Left forelimb (tissue), 1 donor: ENCODE results near the gene CHST11.

ENCODE experiments used
- DNase-seq: peaks from one replicate; pipeline ENCODE4 v3.0.0-alpha.2; 2018; ENCODE audit warnings: low spot score

The CHST11 gene

GRCh38 chr12:104460973-104461698, 4.4 kb downstream of the CHST11 start:
- DNase-seq: no peak

- DNase-seq: no peak
These were observed 5.6 kb downstream of the CHST11 start for GRCh38 chr12:104462325-104462724.

- DNase-seq: no peak
These were observed 6.2 kb downstream of the CHST11 start for GRCh38 chr12:104462931-104463339.

- no peak for DNase-seq
These were observed 6.6 kb downstream of the CHST11 start for GRCh38 chr12:104463368-104463767.

GRCh38 chr12:104464899-104465298, 8.2 kb downstream of the CHST11 start:
- DNase-seq: no peak

- DNase-seq: no peak
These were observed 10.1 kb downstream of the CHST11 start for GRCh38 chr12:104466709-104467345.

GRCh38 chr12:104467346-104467837, 10.6 kb downstream of the CHST11 start:
- no peak for DNase-seq

GRCh38 chr12:104468371-104468770, 11.6 kb downstream of the CHST11 start:
- DNase-seq: no peak

GRCh38 chr12:104469066-104469465, 12.3 kb downstream of the CHST11 start:
- no peak for DNase-seq

- no peak for DNase-seq
These were observed 12.8 kb downstream of the CHST11 start for GRCh38 chr12:104469523-104469922.

- DNase-seq: no peak
These were observed 13.8 kb downstream of the CHST11 start for GRCh38 chr12:104470521-104470920.

GRCh38 chr12:104471336-104471735, 14.6 kb downstream of the CHST11 start:
- no peak for DNase-seq

- no peak for DNase-seq
These were observed 16.0 kb downstream of the CHST11 start for GRCh38 chr12:104472748-104473147.

- no peak for DNase-seq
These were observed 16.7 kb downstream of the CHST11 start for GRCh38 chr12:104473374-104473983.

- no peak for DNase-seq
These were observed 18.5 kb downstream of the CHST11 start for GRCh38 chr12:104475271-104475670.

GRCh38 chr12:104477510-104478390, 21.0 kb downstream of the CHST11 start:
- no peak for DNase-seq

- DNase-seq: no peak
These were observed 21.8 kb downstream of the CHST11 start for GRCh38 chr12:104478396-104479122.

GRCh38 chr12:104479123-104479662, 22.4 kb downstream of the CHST11 start:
- no peak for DNase-seq

- no peak for DNase-seq
These were observed 23.3 kb downstream of the CHST11 start for GRCh38 chr12:104480012-104480411.

- no peak for DNase-seq
These were observed 24.2 kb downstream of the CHST11 start for GRCh38 chr12:104480826-104481440.

- DNase-seq: no peak
These were observed 25.4 kb downstream of the CHST11 start for GRCh38 chr12:104482113-104482512.
